Activated CD4-positive, alpha-beta T cell treated with anti-CD3 and anti-CD28 coated beads, Interleukin-2, amount 10 ng/mL, durations not matched to agents 24 days and 14 days (primary cell): ENCODE results near the gene RBMS3. TPM values are rescaled to one million over a fixed set of nuclear protein-coding genes. Genes with fewer than 3 reads are reported as not detected.

Experiments
- DNase-seq: peaks from one replicate; pipeline ENCODE4 v3.0.0; 2022
- H3K27ac Mint-ChIP-seq: one replicate; pipeline ENCODE4 v1.8.0; 2022; ENCODE audit warnings: mild to moderate bottlenecking, mixed read lengths
- H3K27me3 Mint-ChIP-seq: one replicate; pipeline ENCODE4 v1.8.0; 2022; ENCODE audit warnings: mixed read lengths
- H3K36me3 Mint-ChIP-seq: one replicate; pipeline ENCODE4 v1.8.0; 2022; ENCODE audit warnings: low read depth, mild to moderate bottlenecking, mixed read lengths
- H3K4me1 Mint-ChIP-seq: one replicate; pipeline ENCODE4 v1.8.0; 2021; ENCODE audit warnings: mixed read lengths
- H3K4me3 Mint-ChIP-seq: one replicate; pipeline ENCODE4 v1.8.0; 2022; ENCODE audit warnings: mild to moderate bottlenecking, moderate library complexity, mixed read lengths
- H3K9me3 Mint-ChIP-seq: one replicate; pipeline ENCODE4 v1.8.0; 2021; ENCODE audit warnings: mixed read lengths
- intact Hi-C: fragments of 100-400 bp; cut with micrococcal nuclease; formaldehyde crosslinking; loops from one replicate; pipeline ENCODE4 v1.15.1; 2023
- total RNA-seq: library from RNA; stranded (reverse); gene quantifications from 2 replicates; pipeline ENCODE4 v1.2.3, GENCODE V29; 2022

The RBMS3 gene
- total RNA-seq, 1 donor from 2014 or later: 4.3 TPM

GRCh38 chr3:29557825-29558224 lies 277.0 kb downstream of the RBMS3 start:
- no peak for DNase-seq
- Mint-ChIP-seq H3K4me3 (no peak overlapping the region), H3K36me3 (no peaks in the 10 kb centered on the region), H3K27me3 (no peaks in the 10 kb centered on the region), H3K4me1 (peaks cover 8% of the 10 kb centered on the region), H3K27ac (no peak overlapping the region), H3K9me3 (no peaks in the 10 kb centered on the region)
- intact Hi-C loops: loop anchor here (10.0 kb wide), 1 partner anchor 173 kb away; no protein-coding TSS in a partner anchor

- H3K9me3 Mint-ChIP-seq: no peaks in the 10 kb centered on the region
- no peaks in the 10 kb centered on the region for H3K36me3 Mint-ChIP-seq
- no peaks in the 10 kb centered on the region for H3K27me3 Mint-ChIP-seq
- DNase-seq: no peak
- no peak overlapping the region for H3K4me3 Mint-ChIP-seq
- peaks cover 3% of the 10 kb centered on the region for H3K4me1 Mint-ChIP-seq
- intact Hi-C loops: loop anchor here (10.0 kb wide), 1 partner anchor 175 kb away; no protein-coding TSS in a partner anchor
- no peak overlapping the region for H3K27ac Mint-ChIP-seq
Measured at GRCh38 chr3:29559741-29560465, 279.0 kb downstream of the RBMS3 start.

- no peak for DNase-seq
- peaks cover 3% of the 10 kb centered on the region for H3K4me1 Mint-ChIP-seq
- H3K4me3 Mint-ChIP-seq: no peak overlapping the region
- H3K27ac Mint-ChIP-seq: no peak overlapping the region
- H3K27me3 Mint-ChIP-seq: no peaks in the 10 kb centered on the region
- intact Hi-C loops: no loop called here
- H3K9me3 Mint-ChIP-seq: no peaks in the 10 kb centered on the region
- H3K36me3 Mint-ChIP-seq: no peaks in the 10 kb centered on the region
Measured at GRCh38 chr3:29561651-29562149, 280.8 kb downstream of the RBMS3 start.

- intact Hi-C loops: no loop called here
- Mint-ChIP-seq H3K27me3 (no peaks in the 10 kb centered on the region), H3K9me3 (no peaks in the 10 kb centered on the region), H3K36me3 (no peaks in the 10 kb centered on the region), H3K27ac (no peak overlapping the region), H3K4me1 (no peaks in the 10 kb centered on the region), H3K4me3 (no peak overlapping the region)
- no peak for DNase-seq
Measured at GRCh38 chr3:29565236-29565635, 284.4 kb downstream of the RBMS3 start.

GRCh38 chr3:29567501-29567900 lies 286.6 kb downstream of the RBMS3 start:
- Mint-ChIP-seq H3K4me3 (no peak overlapping the region), H3K27ac (no peak overlapping the region), H3K9me3 (no peaks in the 10 kb centered on the region), H3K4me1 (no peaks in the 10 kb centered on the region), H3K36me3 (no peaks in the 10 kb centered on the region), H3K27me3 (peaks cover 1% of the 10 kb centered on the region)
- no peak for DNase-seq
- intact Hi-C loops: no loop called here

GRCh38 chr3:29568355-29568754 lies 287.5 kb downstream of the RBMS3 start:
- Mint-ChIP-seq H3K4me3 (no peak overlapping the region), H3K27me3 (peaks cover 1% of the 10 kb centered on the region), H3K9me3 (no peaks in the 10 kb centered on the region), H3K36me3 (no peaks in the 10 kb centered on the region), H3K4me1 (no peaks in the 10 kb centered on the region), H3K27ac (no peak overlapping the region)
- no peak for DNase-seq
- intact Hi-C loops: no loop called here

GRCh38 chr3:29576181-29576580 lies 295.3 kb downstream of the RBMS3 start:
- Mint-ChIP-seq H3K27me3 (no peaks in the 10 kb centered on the region), H3K4me3 (no peak overlapping the region), H3K27ac (no peak overlapping the region), H3K36me3 (no peaks in the 10 kb centered on the region), H3K4me1 (no peaks in the 10 kb centered on the region), H3K9me3 (no peaks in the 10 kb centered on the region)
- intact Hi-C loops: no loop called here
- DNase-seq: no peak

GRCh38 chr3:29576675-29577074 lies 295.8 kb downstream of the RBMS3 start:
- Mint-ChIP-seq H3K4me1 (no peaks in the 10 kb centered on the region), H3K36me3 (no peaks in the 10 kb centered on the region), H3K27me3 (no peaks in the 10 kb centered on the region), H3K9me3 (no peaks in the 10 kb centered on the region), H3K4me3 (no peak overlapping the region), H3K27ac (no peak overlapping the region)
- intact Hi-C loops: no loop called here
- DNase-seq: no peak

DNA sequence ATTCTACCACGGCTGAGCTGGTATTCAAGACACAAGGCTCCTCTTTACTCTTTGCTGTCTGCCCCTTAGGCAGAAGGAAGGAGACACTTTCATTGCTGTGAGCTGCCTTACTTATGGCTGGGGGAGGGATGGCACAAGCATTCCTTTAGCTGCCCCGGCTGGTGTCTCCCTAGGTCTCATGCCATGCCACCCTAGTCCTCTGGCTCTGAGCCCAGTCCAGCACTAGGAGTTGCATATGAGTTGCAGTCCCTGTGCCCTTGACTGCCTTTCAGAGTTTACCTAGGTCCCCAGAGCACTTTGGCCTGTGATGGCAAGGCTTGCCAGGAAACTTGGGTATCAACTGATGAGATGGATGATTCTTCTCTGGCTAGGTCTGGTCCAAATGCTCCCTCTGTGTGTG lies 296.4 kb downstream of the RBMS3 start:
- Mint-ChIP-seq H3K4me1 (no peaks in the 10 kb centered on the region), H3K27ac (no peak overlapping the region), H3K4me3 (no peak overlapping the region), H3K36me3 (no peaks in the 10 kb centered on the region), H3K27me3 (no peaks in the 10 kb centered on the region), H3K9me3 (no peaks in the 10 kb centered on the region)
- intact Hi-C loops: no loop called here
- no peak for DNase-seq

GRCh38 chr3:29581311-29581710 lies 300.4 kb downstream of the RBMS3 start:
- intact Hi-C loops: no loop called here
- H3K4me3 Mint-ChIP-seq: no peak overlapping the region
- no peak for DNase-seq
- no peaks in the 10 kb centered on the region for H3K36me3 Mint-ChIP-seq
- no peak overlapping the region for H3K27ac Mint-ChIP-seq
- H3K4me1 Mint-ChIP-seq: no peaks in the 10 kb centered on the region
- no peaks in the 10 kb centered on the region for H3K27me3 Mint-ChIP-seq
- H3K9me3 Mint-ChIP-seq: no peaks in the 10 kb centered on the region

- Mint-ChIP-seq H3K4me1 (no peaks in the 10 kb centered on the region), H3K27ac (no peak overlapping the region), H3K27me3 (no peaks in the 10 kb centered on the region), H3K9me3 (no peaks in the 10 kb centered on the region), H3K36me3 (no peaks in the 10 kb centered on the region), H3K4me3 (no peak overlapping the region)
- intact Hi-C loops: no loop called here
- DNase-seq: no peak
Measured at GRCh38 chr3:29582273-29582672, 301.4 kb downstream of the RBMS3 start.

DNA sequence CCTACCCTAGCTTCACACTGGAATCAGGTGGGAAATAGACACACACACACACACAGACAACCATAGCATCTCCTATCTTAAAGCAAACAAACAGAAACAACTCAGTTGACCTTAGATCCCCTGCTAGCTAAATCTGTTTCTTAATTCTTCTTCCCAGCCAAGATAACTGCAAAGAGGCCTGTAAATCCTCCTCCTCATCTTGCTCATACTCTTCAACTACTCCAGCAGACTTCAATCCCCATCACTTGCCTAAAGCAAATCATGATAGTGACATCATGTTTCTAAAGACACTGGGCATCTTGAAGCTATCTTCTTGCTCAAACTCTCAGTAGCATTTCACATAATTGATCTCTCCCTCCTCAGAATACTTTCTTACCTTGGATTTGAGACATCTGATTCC lies 303.0 kb downstream of the RBMS3 start:
- H3K4me1 Mint-ChIP-seq: no peaks in the 10 kb centered on the region
- DNase-seq: no peak
- no peak overlapping the region for H3K27ac Mint-ChIP-seq
- H3K36me3 Mint-ChIP-seq: no peaks in the 10 kb centered on the region
- intact Hi-C loops: no loop called here
- H3K9me3 Mint-ChIP-seq: no peaks in the 10 kb centered on the region
- no peak overlapping the region for H3K4me3 Mint-ChIP-seq
- H3K27me3 Mint-ChIP-seq: no peaks in the 10 kb centered on the region

DNA sequence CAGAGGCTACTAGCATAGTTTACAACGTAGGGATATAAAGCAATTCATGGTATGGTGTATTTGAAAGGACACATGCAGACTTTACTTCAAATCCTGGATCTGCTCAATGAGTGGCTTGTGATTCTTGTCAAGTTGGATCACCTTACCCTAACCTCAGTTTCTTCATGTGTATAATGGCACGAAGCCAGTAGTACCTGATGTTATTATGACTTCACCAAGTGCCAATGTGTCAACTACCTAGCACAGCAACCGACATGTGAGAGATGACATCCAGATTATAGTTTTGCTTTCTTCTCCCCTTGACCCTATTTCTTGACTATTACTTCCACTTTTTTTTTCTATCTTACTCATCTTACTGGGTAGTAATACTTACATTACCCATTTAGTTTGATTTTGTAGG lies 304.5 kb downstream of the RBMS3 start:
- intact Hi-C loops: no loop called here
- H3K27ac Mint-ChIP-seq: no peak overlapping the region
- no peak overlapping the region for H3K4me3 Mint-ChIP-seq
- H3K4me1 Mint-ChIP-seq: no peaks in the 10 kb centered on the region
- H3K9me3 Mint-ChIP-seq: no peaks in the 10 kb centered on the region
- no peak for DNase-seq
- H3K36me3 Mint-ChIP-seq: no peaks in the 10 kb centered on the region
- no peaks in the 10 kb centered on the region for H3K27me3 Mint-ChIP-seq

DNA sequence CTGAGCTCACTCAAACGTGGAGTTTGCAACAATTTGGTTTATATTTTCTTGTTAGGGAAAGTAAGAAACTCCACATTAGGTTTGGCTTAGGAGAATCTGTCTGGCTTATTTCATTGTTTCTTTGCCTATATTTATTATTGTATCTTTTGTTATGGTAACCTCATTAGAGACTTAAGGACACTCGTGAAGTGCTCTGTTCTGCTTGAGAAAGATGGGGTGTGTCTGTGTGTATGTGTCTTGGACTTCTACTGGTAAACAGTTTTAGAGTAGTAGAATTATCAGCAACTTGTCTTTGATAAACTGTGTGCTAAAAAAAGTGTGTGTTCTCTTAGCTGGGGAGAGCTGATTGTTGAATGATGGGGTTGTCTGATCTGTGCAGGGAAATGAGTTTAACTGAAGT lies 306.5 kb downstream of the RBMS3 start:
- Mint-ChIP-seq H3K4me3 (no peak overlapping the region), H3K27ac (no peak overlapping the region), H3K27me3 (no peaks in the 10 kb centered on the region), H3K36me3 (no peaks in the 10 kb centered on the region), H3K9me3 (no peaks in the 10 kb centered on the region), H3K4me1 (no peaks in the 10 kb centered on the region)
- intact Hi-C loops: no loop called here
- no peak for DNase-seq

- H3K27me3 Mint-ChIP-seq: no peaks in the 10 kb centered on the region
- no peaks in the 10 kb centered on the region for H3K9me3 Mint-ChIP-seq
- H3K27ac Mint-ChIP-seq: no peak overlapping the region
- no peak for DNase-seq
- H3K36me3 Mint-ChIP-seq: no peaks in the 10 kb centered on the region
- no peaks in the 10 kb centered on the region for H3K4me1 Mint-ChIP-seq
- intact Hi-C loops: no loop called here
- no peak overlapping the region for H3K4me3 Mint-ChIP-seq
Measured at GRCh38 chr3:29590012-29590411, 309.1 kb downstream of the RBMS3 start.
